ENCODE results near the gene EP400. TPM values are rescaled to one million over a fixed set of nuclear protein-coding genes. Genes with fewer than 3 reads are reported as not detected.

The EP400 gene
- total and polyA plus RNA-seq, 9 of the 15 experiments (the other 6 are each of a cell fraction or from before 2014, with no cell fraction given), result 4.5 to 58.0 (median 7.0) TPM

DNA sequence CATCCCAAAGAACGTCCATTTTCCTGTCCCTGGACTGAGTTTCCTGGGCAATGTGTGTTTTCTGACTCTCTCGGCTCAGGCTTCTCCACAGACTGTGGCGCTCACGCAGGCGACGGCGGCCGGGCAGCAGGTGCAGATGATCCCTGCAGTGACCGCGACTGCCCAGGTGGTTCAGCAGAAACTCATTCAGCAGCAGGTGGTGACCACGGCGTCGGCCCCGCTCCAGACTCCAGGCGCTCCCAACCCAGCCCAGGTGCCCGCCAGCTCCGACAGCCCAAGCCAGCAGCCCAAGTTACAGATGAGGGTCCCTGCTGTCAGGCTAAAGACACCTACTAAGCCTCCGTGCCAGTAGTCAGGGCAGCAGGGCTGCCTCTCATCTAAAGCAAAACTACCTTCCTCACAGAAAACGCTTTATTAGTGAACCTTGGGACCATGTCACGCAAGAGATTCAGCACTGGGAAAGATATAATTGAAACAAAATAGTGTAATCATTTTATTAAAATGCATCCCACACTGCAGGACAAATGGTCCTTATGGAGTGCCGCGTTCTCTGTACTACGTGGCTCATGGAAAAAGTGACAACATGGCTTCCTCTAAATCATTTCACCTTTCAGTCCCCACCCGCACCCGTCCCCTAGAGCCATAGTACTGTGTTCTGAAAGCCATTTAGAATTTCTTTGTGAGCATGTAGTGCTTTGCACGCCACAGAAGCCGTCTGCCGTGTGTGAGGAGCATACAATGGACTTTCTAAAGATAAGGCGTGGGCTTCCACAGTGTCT, 127.8 kb downstream of the EP400 start:
- no peak overlapping the region for H3K4me3 ChIP-seq
- no peak overlapping the region for H3K27ac ChIP-seq (ENCODE audit: extremely low read depth, low read depth, low read length)
- peaks cover 0 to 2% of the 10 kb centered on the region in 2 experiments; a peak in 1 of 5 replicates for H3K4me1 ChIP-seq (replicated peaks in 1 of 2; ENCODE audit: control insufficient read depth in 2 of 2, insufficient read depth in 2 of 2, low read length in 2 of 2)
- 93% methylated on average over 28 of the region's 29 CpGs for WGBS (ENCODE audit: insufficient coverage, low coverage, missing lambda C conversion rate)
- no peaks in the 10 kb centered on the region for H3K9me3 ChIP-seq (replicated peaks; ENCODE audit: control insufficient read depth, insufficient read depth, low read depth, low read length)
- no peak overlapping the region for H3K4me2 ChIP-seq (ENCODE audit: insufficient read depth, low read length)
- no peak for FAIRE-seq
- no peaks in the 10 kb centered on the region for H3K9me1 ChIP-seq (ENCODE audit: control insufficient read depth, insufficient read depth, low read length)
- no peaks in the 10 kb centered on the region for H4K20me1 ChIP-seq (replicated peaks; ENCODE audit: control insufficient read depth, insufficient read depth, low read length)
- POLR2A ChIA-PET, result no interaction called here
- no peak overlapping the region for H3K9ac ChIP-seq (ENCODE audit: insufficient read depth in 1 of 2, low read depth in 2 of 2, low read length in 2 of 2)
- intact Hi-C loops (cut with micrococcal nuclease) (no loop called here), in situ Hi-C loops (cut with MboI) (no loop called here)
- TF ChIP-seq, protein P1, sequence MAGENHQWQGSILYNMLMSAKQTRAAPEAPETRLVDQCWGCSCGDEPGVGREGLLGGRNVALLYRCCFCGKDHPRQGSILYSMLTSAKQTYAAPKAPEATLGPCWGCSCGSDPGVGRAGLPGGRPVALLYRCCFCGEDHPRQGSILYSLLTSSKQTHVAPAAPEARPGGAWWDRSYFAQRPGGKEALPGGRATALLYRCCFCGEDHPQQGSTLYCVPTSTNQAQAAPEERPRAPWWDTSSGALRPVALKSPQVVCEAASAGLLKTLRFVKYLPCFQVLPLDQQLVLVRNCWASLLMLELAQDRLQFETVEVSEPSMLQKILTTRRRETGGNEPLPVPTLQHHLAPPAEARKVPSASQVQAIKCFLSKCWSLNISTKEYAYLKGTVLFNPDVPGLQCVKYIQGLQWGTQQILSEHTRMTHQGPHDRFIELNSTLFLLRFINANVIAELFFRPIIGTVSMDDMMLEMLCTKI (IDR thresholded peaks at IDR 0.05; ENCODE audit: partially characterized antibody), result no peak
- TF ChIP-seq, protein P2, sequence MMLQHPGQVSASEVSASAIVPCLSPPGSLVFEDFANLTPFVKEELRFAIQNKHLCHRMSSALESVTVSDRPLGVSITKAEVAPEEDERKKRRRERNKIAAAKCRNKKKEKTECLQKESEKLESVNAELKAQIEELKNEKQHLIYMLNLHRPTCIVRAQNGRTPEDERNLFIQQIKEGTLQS (IDR thresholded peaks at IDR 0.05), result no peak
- TF ChIP-seq, protein P2 (CRISPR knock-in tag; conservative IDR thresholded peaks at IDR 0.05), result no peak
- no peak for TF ChIP-seq DPF2 (IDR thresholded peaks at IDR 0.05)
- no peak for TF ChIP-seq CCNT2 (IDR thresholded peaks at IDR 0.05; ENCODE audit: borderline replicate concordance, extremely low read depth, insufficient read length, low read depth, low read length)
- no peak for TF ChIP-seq PCBP2 (IDR thresholded peaks at IDR 0.05; ENCODE audit: low read depth, low read length, poor library complexity, severe bottlenecking)
- no peak for TF ChIP-seq CHD1 (IDR thresholded peaks at IDR 0.05; ENCODE audit: low read length)
- TF ChIP-seq NFE2 (IDR thresholded peaks at IDR 0.05; ENCODE audit: low read depth), result no peak
- no peak for DNase-seq (ENCODE audit: extremely low read depth in 1 of 4, low spot score in 3 of 4)
- no TSS peak for BruUV-seq (replicated peaks)
- H3K79me2 ChIP-seq (ENCODE audit: control insufficient read depth, insufficient read depth, low read length), result no peaks in the 10 kb centered on the region
- H3K27me3 ChIP-seq (ENCODE audit: control insufficient read depth in 2 of 2, insufficient read depth in 2 of 2, low read length in 2 of 2), result no peaks in the 10 kb centered on the region
- no peak for ATAC-seq
- H3K36me3 ChIP-seq (ENCODE audit: control insufficient read depth, insufficient read depth, low read length), result peaks cover 61% of the 10 kb centered on the region; the same call in 2 of the 3 replicates
- CTCF ChIA-PET (ENCODE audit: low intra/inter-chr PET ratio), result no interaction called here
- no peak overlapping the region for H2AFZ ChIP-seq (ENCODE audit: low read depth, low read length)
